ENCODE data around the gene HPD.
A peak's percentile ranks its signal among the peaks of the same experiment; 100 is the strongest.

- TF ChIP-seq POLR2A (IDR thresholded peaks at IDR 0.05) (no peak), CTCF (IDR thresholded peaks at IDR 0.05 in 8 of 11, conservative IDR thresholded peaks at IDR 0.05 in 3 of 11) (peak in 1 of 11 experiments; percentile 34), POLR2AphosphoS5 (IDR thresholded peaks at IDR 0.05) (peak; percentile 24 to 75 (median 60))
Observed at GRCh38 chr12:121792607-121793439, 65.8 kb downstream of the HPD start.
